HG03565 (cell line): Measurements from ENCODE around the gene ACTN1.

Experiments
- ATAC-seq: cut with Tn5 transposase; IDR thresholded peaks from one replicate; pipeline ENCODE4 v1.9.1; 2021; ENCODE audit warnings: mild to moderate bottlenecking, moderate library complexity; ENCODE audit not compliant: unreplicated experiment

ACTN1 gene

DNA sequence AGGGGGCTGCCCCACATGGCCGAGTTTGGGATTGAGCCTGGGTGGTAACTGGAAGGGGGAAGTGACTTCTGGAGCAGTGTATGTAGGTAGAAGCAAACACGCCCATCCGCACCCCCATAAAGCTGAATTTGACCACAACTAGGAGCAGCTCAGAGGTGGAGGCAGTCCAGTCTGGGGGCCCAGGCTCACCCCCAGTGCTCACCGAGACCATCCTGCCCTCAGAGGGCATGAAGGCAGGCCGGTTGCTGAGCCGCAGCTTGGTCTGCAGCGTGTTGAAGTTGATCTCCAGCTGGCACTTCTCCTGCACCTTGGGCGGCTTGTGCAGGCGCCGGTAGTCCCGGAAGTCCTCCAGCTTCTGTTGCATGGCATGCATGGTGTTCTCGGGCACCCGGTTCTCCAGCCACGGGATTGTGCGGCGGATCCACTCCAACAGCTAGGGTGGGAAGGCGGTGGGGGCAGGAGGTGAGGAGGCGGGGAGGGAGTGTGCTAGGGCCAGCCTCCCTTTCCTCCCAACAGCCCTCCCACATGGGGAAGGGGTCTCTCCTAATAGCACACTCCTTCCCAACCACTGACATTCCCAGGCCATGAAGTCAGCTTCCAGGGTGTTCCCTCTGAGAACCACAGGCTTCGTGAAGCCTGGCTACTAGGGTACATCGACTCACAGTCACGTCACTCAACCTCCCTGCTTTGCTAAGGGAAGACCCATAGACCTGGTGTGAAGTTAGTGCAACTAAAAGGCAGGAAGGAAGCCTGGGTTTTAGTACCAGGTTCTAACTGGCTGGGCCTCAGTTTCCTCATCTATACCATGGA lies 87.0 kb downstream of the ACTN1 start:
- no peak for ATAC-seq

DNA sequence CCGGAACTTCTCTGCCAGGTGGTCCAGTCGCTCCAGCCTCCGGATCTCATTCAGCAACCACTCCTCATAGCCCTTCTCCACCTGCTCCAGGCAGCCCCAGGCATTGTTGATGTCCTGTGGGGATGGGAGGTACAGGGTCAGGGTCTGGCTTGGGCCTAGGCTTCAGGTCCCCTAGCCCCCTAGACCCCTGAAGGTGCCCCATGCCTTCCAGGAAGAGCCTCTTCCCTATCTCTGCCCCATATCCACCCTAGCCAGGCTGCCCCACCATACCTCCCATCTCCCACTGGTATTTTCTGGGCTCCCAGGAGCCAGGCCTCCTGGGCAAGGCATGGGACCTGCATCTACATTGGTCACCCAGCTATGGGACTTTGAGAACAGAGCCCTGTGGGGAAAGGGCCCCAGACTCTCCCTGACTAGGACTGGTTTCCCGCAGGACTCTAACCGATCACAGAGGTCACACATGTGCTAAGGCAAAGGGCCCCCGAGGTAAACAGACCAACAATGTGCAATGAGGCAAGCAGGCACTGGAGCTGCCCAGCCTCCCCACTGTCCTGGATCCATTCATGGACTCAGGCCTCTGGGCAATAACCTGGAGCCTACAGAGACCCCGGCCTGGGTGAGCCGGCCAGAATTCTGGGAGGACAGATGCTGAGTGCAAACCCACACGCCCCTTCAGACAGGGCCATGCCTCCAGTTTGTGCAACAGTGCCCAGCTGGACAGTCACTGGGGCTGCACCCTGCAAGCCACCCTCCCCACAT lies 88.8 kb downstream of the ACTN1 start:
- ATAC-seq = no peak

DNA sequence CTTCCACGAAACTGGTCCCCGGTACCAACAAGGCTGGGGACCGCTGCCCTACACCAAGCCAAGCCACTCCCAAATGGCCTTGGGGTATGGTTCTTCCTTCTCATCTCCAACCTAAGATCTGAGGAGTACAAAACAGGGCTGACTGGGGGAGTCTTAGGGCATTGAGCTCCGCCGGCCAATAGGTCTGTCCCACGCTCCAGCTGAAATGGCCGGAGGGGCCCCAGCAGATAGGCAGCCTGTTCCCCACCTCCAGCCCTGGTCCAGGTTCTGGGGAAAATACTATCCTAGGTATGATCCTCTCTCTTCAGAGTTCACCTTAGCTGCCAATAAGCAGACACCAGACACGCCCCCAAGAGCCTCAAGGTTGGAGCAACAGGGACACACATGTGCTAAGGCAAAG lies 90.2 kb downstream of the ACTN1 start:
- no peak for ATAC-seq

- no peak for ATAC-seq
These were observed 90.9 kb downstream of the ACTN1 start for GRCh38 chr14:68888025-68888850.

- no peak for ATAC-seq
These were observed 93.0 kb downstream of the ACTN1 start for GRCh38 chr14:68886109-68886434.

GRCh38 chr14:68885226-68886108 lies 93.6 kb downstream of the ACTN1 start:
- no peak for ATAC-seq

DNA sequence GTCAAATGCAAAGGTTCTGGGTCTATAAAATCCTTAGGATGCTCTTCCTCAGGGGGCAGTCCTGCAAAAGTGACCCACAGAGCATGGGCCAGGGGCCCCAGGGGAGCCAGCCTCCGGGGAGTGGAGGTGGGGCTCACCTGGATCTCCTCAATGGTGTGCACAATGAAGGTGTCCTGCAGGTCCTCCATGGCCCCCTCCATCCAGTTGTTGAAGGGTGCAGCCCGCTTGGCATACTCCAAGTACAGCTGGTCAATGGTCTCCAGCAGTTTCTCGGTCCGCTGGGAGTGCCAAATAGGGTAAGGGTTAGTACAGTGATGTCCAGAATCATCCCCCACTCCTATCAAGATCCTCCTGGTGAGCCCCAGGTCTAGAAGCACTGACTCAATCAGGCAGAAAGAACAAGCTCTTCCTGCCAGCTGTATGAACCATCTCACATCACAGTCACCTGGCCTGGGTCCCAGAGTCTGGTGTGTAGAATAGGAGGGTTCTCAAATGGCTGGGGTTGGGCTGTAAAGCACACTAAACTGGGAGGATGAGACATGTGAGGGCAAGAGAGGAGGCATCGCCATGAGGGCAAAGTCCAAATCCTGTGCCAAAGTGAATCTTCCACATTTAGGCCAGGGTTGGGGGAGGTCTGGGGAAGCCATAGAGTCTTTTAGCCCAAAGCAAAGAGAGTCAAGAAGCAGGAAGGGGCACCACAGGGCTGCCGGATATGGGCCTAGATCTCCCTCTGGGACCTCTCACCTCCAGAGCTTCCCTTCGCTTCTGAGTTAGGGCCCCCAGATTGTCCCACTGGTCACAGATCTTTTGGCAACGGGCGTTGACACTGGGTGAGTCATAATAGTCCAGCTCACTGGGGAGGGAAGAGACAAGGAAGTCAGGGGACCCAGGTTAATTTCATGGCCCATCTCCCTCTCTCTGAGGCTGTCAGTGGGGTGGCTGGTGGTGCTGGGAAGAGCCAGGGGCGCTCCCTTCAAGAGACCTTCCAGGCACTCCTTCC lies 94.8 kb downstream of the ACTN1 start:
- ATAC-seq = no peak

GRCh38 chr14:68882235-68882634 lies 96.9 kb downstream of the ACTN1 start:
- ATAC-seq = no peak

- no peak for ATAC-seq
These were observed 97.7 kb downstream of the ACTN1 start for GRCh38 chr14:68881396-68881795.

- ATAC-seq = no peak
These were observed 98.5 kb downstream of the ACTN1 start for GRCh38 chr14:68880581-68881105.

- no peak for ATAC-seq
These were observed 99.1 kb downstream of the ACTN1 start for GRCh38 chr14:68879841-68880575.

GRCh38 chr14:68879321-68879781 lies 99.8 kb downstream of the ACTN1 start:
- ATAC-seq = no peak

DNA sequence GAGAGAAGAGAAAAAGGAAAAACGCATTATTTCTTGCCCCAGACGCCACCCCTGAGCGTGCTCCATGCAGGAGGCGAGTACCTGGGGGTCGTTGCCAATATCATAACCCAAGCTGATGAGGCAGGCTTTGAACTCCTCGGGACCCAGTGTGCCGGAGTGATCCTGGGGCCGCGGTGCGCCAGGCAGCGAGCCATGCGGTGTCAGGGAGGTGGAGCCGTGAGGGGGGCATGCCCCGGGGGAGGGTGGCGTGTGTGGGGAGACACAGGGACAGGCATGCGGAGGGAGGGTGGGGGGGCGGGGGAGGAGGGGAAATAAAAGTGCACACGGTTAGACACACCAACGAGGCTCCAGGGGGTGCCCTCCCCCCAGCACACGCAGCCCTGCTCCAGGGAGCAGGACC lies 100.2 kb downstream of the ACTN1 start:
- no peak for ATAC-seq

GRCh38 chr14:68877993-68878575 lies 101.0 kb downstream of the ACTN1 start:
- no peak for ATAC-seq

- no peak for ATAC-seq
These were observed 102.1 kb downstream of the ACTN1 start for GRCh38 chr14:68876976-68877375.

DNA sequence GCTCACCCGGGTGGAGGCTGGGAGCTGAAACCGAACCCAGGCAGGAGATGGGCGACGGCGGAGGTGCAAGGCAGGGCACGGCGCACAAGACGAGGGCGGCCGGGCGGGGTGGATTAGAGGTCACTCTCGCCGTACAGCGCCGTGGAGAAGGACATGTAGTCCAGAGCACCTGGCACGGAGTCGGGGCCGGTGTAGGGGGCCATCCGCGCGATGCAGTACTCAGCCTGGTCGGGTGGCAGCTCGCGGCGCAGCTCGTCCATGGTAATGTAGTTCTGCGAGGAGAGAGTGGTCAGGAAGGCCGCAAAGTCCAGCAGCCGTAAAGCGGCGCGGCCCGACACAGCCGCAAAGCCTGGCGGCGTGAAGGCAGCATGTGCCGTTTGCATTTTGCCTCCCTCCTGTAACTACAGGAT lies 104.4 kb downstream of the ACTN1 start:
- no peak for ATAC-seq

DNA sequence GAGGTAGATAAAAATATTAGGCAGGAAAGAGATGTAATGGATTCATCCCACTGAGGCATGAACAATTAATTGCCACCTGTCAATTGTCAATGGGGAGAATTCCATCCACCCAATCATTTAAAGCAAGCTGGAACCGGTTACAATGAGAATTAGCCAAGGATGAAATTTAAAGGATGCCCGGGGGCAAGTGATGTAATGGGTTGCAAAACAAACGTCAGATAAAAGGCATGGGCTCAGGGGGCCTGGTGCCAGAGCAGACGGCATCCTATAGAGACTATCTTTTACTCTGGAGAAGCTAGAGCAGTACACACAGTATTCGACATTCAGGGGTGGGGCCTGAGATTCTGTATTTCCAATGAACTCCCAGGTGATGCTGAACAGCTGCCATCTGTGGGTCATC lies 105.7 kb downstream of the ACTN1 start:
- no peak for ATAC-seq

GRCh38 chr14:68871392-68871791 lies 107.7 kb downstream of the ACTN1 start:
- no peak for ATAC-seq
